GM12878 (cell line): Measurements from ENCODE around the gene OR56A4.

ENCODE experiments used
- CTCF ChIP-seq, 3 experiments: IDR thresholded peaks in 2 of 3; conservative IDR thresholded peaks in 1 of 3; 2 replicates each; pipeline ENCODE4 v1.5.1; 2011; ENCODE audit warnings: low read depth in 3 of 3, low read length in 3 of 3, mild to moderate bottlenecking in 3 of 3, control low read depth in 2 of 3, moderate library complexity in 2 of 3, inconsistent platforms in 1 of 3, mixed read lengths in 1 of 3; ENCODE audit not compliant: control insufficient read depth in 2 of 3, insufficient read depth in 1 of 3; ENCODE audit errors: extremely low read depth in 1 of 3
- MTA2 ChIP-seq: fragments of 450-650 bp; IDR thresholded peaks from 2 replicates; pipeline ENCODE4 v1.6.1; 2016; ENCODE audit warnings: low read depth, mild to moderate bottlenecking, moderate library complexity
- MYC ChIP-seq: IDR thresholded peaks from 2 replicates; pipeline ENCODE4 v1.6.1; 2011; ENCODE audit warnings: mild to moderate bottlenecking, low read length, moderate library complexity, inconsistent platforms; ENCODE audit not compliant: insufficient read depth, insufficient replicate concordance, insufficient read length, severe bottlenecking

- TF ChIP-seq CTCF (IDR thresholded peaks at IDR 0.05 in 2 of 3, conservative IDR thresholded peaks at IDR 0.05 in 1 of 3; ENCODE audit: control insufficient read depth in 2 of 3, extremely low read depth in 1 of 3, insufficient read depth in 1 of 3, low read depth in 3 of 3, low read length in 3 of 3) (no peak), MYC (no peak), MTA2 (no peak)
Measured at GRCh38 chr11:6027501-6027900, 20.8 kb upstream of the OR56A4 start.
